ENCODE results near the gene RAD9B. TPM values are rescaled to one million over a fixed set of nuclear protein-coding genes. Genes with fewer than 3 reads are reported as not detected.

Gene RAD9B
- total and polyA plus RNA-seq, 2 donors from 2014 or later = 0.17 to 1.0 TPM

DNA sequence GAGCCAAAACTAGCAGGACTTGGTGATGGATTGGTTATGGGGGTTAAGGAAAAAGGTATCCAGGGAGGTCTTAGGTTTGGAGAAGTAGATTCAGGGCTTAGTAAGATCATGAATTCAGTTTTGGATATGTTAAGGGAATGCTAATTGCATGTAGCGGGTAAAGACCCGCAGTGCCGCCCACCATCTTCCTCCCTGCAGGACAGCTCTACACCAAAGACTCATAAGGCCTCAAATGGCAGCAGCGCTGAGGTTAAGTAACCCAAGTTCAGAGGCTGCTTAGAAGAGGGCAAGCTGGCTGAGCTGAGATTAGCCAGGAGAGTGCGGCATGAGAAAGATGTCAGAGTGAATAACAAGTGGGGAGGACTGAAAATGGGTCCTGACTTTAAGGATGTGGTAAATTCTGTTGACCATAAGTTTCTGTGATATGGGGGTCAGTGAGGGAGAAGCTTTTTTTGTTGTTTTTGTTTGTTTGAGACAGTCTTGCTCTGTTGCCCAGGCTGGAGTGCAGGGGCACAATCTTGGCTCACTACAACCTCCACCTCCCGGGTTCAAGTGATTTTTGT is 26.2 kb downstream of the RAD9B start:
- Histone ChIP-seq H3K27ac (ENCODE audit: low read depth in 2 of 2, low read length in 2 of 2) (no peak overlapping the region), H3K9ac (ENCODE audit: low read length in 3 of 3) (no peak overlapping the region), H3K36me3 (ENCODE audit: control insufficient read depth in 2 of 3, insufficient read depth in 3 of 3, low read length in 3 of 3) (peaks cover 0 to 7% (median 3%) of the 10 kb centered on the region in 3 donors), H3K27me3 (ENCODE audit: control insufficient read depth, insufficient read depth, low read length) (no peaks in the 10 kb centered on the region), H3K4me1 (ENCODE audit: control insufficient read depth in 2 of 3, insufficient read depth in 2 of 3, low read depth in 1 of 3, low read length in 3 of 3) (peaks cover 0 to 9% (median 5%) of the 10 kb centered on the region in 3 donors), H3K9me3 (ENCODE audit: control insufficient read depth in 2 of 3, insufficient read depth in 1 of 3, low read length in 3 of 3) (no peaks in the 10 kb centered on the region), H3K4me3 (ENCODE audit: low read length in 3 of 3) (no peak overlapping the region)
- FAIRE-seq (no peak), DNase-seq (no peak)
- intact Hi-C loops (cut with DNase I) = no loop called here
- TF ChIP-seq, protein P1, sequence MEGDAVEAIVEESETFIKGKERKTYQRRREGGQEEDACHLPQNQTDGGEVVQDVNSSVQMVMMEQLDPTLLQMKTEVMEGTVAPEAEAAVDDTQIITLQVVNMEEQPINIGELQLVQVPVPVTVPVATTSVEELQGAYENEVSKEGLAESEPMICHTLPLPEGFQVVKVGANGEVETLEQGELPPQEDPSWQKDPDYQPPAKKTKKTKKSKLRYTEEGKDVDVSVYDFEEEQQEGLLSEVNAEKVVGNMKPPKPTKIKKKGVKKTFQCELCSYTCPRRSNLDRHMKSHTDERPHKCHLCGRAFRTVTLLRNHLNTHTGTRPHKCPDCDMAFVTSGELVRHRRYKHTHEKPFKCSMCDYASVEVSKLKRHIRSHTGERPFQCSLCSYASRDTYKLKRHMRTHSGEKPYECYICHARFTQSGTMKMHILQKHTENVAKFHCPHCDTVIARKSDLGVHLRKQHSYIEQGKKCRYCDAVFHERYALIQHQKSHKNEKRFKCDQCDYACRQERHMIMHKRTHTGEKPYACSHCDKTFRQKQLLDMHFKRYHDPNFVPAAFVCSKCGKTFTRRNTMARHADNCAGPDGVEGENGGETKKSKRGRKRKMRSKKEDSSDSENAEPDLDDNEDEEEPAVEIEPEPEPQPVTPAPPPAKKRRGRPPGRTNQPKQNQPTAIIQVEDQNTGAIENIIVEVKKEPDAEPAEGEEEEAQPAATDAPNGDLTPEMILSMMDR (IDR thresholded peaks at IDR 0.05; ENCODE audit: borderline replicate concordance, extremely low read depth, insufficient read depth) = no peak

DNA sequence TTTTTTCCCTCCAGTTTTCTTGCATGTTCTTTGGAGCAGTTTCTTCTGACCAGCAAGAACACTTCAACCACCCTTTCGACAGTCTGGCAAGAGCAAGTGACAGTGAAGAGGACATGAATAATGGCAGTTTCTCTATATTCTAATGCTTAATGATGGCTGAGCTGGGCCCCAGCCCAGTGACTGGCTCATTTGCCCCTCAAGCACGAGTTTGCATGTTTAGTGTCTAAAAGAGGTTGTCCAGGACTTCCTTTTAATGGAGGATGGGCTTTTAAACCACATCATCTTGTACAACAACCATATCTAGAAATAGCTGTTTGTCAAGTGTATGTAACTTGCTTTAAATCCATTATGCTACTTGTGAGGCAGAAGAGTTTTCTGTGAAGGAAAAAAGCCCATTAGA is 28.4 kb downstream of the RAD9B start:
- peaks cover 0 to 7% (median 3%) of the 10 kb centered on the region in 3 donors for H3K36me3 ChIP-seq (ENCODE audit: control insufficient read depth in 2 of 3, insufficient read depth in 3 of 3, low read length in 3 of 3)
- H3K27me3 ChIP-seq (ENCODE audit: control insufficient read depth, insufficient read depth, low read length) = no peaks in the 10 kb centered on the region
- no peak overlapping the region for H3K27ac ChIP-seq (ENCODE audit: low read depth in 2 of 2, low read length in 2 of 2)
- H3K9ac ChIP-seq (ENCODE audit: low read length in 3 of 3) = no peak overlapping the region
- FAIRE-seq = no peak
- no peak overlapping the region for H3K4me3 ChIP-seq (ENCODE audit: low read length in 3 of 3)
- TF ChIP-seq, protein P1 (IDR thresholded peaks at IDR 0.05; ENCODE audit: borderline replicate concordance, extremely low read depth, insufficient read depth) = no peak
- peaks cover 0 to 9% (median 5%) of the 10 kb centered on the region in 3 donors for H3K4me1 ChIP-seq (ENCODE audit: control insufficient read depth in 2 of 3, insufficient read depth in 2 of 3, low read depth in 1 of 3, low read length in 3 of 3)
- intact Hi-C loops (cut with DNase I) = no loop called here
- DNase-seq = no peak
- H3K9me3 ChIP-seq (ENCODE audit: control insufficient read depth in 2 of 3, insufficient read depth in 1 of 3, low read length in 3 of 3) = no peaks in the 10 kb centered on the region

DNA sequence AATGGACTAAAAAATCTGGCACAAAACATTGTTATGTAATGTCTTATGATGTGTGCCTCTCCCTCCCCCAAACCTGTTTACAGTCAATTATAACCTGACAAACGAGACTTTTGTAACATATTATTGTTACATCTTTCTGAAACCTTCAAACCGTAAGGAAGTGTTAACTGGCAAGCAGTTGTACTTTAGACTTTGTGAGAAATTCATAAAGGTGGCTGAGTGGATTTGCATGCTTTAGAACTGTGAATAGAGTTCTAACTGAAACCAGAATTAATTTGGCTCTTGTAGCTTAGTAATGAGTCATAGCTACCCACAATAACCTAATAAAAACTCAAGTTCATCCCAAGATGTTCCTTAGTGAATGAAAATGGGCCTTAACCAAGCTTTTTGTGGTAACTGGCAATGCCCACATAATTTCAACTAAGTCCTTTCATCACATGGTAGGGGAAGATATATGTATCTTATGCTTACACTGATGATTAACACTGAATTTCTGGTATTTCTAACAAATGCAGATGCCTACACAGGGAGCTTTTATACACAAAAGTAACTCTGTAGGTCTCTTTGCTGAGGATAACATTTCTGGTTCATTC is 29.7 kb downstream of the RAD9B start:
- intact Hi-C loops (cut with DNase I) = no loop called here
- TF ChIP-seq, protein P1 (IDR thresholded peaks at IDR 0.05; ENCODE audit: borderline replicate concordance, extremely low read depth, insufficient read depth) = no peak
- DNase-seq (no peak), FAIRE-seq (no peak)
- H3K9me3 ChIP-seq (ENCODE audit: control insufficient read depth in 2 of 3, insufficient read depth in 1 of 3, low read length in 3 of 3) = no peaks in the 10 kb centered on the region
- peak overlapping the region; percentile 32 to 66 for H3K27ac ChIP-seq (ENCODE audit: low read depth in 2 of 2, low read length in 2 of 2)
- peaks cover 0 to 19% (median 12%) of the 10 kb centered on the region in 3 donors for H3K36me3 ChIP-seq (ENCODE audit: control insufficient read depth in 2 of 3, insufficient read depth in 3 of 3, low read length in 3 of 3)
- peaks cover 0 to 9% (median 5%) of the 10 kb centered on the region in 3 donors for H3K4me1 ChIP-seq (ENCODE audit: control insufficient read depth in 2 of 3, insufficient read depth in 2 of 3, low read depth in 1 of 3, low read length in 3 of 3)
- peak overlapping the region in 2 of 3 donors; percentile 7 to 27 for H3K9ac ChIP-seq (ENCODE audit: low read length in 3 of 3)
- H3K4me3 ChIP-seq (ENCODE audit: low read length in 3 of 3) = no peak overlapping the region
- H3K27me3 ChIP-seq (ENCODE audit: control insufficient read depth, insufficient read depth, low read length) = no peaks in the 10 kb centered on the region

Measured in kidney (tissue), 14 donors.